Measurements from ENCODE around the gene SYNE2.

DNA sequence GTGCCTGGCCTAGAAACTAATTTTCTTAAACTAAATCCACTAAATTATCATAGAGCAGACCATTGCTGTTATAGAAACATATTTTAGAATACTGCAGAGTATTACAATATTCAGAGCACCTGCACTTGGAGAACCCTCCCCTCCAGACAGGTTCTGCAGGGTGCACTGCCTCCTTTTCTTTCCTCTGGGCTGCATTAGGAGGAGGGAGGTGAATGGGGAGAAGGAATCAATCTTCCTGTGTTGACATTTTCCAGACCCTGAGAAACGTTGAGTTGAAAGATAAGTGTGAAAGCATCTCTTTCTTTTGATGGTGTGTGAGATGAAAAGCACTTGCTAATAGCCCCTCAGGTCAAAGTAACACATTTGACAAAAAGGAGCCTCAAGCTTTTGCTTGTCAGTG lies 7.3 kb downstream of the SYNE2 start:
- TF ChIP-seq, protein P1, sequence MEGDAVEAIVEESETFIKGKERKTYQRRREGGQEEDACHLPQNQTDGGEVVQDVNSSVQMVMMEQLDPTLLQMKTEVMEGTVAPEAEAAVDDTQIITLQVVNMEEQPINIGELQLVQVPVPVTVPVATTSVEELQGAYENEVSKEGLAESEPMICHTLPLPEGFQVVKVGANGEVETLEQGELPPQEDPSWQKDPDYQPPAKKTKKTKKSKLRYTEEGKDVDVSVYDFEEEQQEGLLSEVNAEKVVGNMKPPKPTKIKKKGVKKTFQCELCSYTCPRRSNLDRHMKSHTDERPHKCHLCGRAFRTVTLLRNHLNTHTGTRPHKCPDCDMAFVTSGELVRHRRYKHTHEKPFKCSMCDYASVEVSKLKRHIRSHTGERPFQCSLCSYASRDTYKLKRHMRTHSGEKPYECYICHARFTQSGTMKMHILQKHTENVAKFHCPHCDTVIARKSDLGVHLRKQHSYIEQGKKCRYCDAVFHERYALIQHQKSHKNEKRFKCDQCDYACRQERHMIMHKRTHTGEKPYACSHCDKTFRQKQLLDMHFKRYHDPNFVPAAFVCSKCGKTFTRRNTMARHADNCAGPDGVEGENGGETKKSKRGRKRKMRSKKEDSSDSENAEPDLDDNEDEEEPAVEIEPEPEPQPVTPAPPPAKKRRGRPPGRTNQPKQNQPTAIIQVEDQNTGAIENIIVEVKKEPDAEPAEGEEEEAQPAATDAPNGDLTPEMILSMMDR (IDR thresholded peaks at IDR 0.05) = no peak
- TF ChIP-seq POLR2AphosphoS5 (IDR thresholded peaks at IDR 0.05; ENCODE audit: insufficient read depth in 1 of 2, low read depth in 1 of 2) = no peak

Measured in vagina (tissue), 2 donors.